ENCODE measurements around the gene RARS1. TPM values are rescaled to one million over a fixed set of nuclear protein-coding genes. Genes with fewer than 3 reads are reported as not detected.

The RARS1 gene
- total RNA-seq, 1 experiment from 2014 or later = 98.8 TPM

Small RNA genes within 50 kb of the gene (microRNA-seq; reads per million reads assigned to microRNA genes)
- gene MIR103A1 (ENCODE audit: borderline number of aligned reads) (not detected), gene MIR103B1 (ENCODE audit: borderline number of aligned reads) (not detected)

Other genes starting within 250 kb of the RARS1 start
- 29.1 to 48.4 TPM (median 31.6 TPM) in 3 replicates for gene WWC1, start 194.8 kb upstream of the RARS1 start, total RNA-seq (2021)
- 4.8 to 7.0 TPM (median 5.3 TPM) in 3 replicates for gene FBLL1, start 42.8 kb downstream of the RARS1 start, total RNA-seq (2021)
- 76.7 to 90.2 TPM (median 81.8 TPM) in 3 replicates for gene PANK3, start 92.9 kb downstream of the RARS1 start, total RNA-seq (2021)